Measurements from ENCODE around the gene CACNB2.

Gene CACNB2

DNA sequence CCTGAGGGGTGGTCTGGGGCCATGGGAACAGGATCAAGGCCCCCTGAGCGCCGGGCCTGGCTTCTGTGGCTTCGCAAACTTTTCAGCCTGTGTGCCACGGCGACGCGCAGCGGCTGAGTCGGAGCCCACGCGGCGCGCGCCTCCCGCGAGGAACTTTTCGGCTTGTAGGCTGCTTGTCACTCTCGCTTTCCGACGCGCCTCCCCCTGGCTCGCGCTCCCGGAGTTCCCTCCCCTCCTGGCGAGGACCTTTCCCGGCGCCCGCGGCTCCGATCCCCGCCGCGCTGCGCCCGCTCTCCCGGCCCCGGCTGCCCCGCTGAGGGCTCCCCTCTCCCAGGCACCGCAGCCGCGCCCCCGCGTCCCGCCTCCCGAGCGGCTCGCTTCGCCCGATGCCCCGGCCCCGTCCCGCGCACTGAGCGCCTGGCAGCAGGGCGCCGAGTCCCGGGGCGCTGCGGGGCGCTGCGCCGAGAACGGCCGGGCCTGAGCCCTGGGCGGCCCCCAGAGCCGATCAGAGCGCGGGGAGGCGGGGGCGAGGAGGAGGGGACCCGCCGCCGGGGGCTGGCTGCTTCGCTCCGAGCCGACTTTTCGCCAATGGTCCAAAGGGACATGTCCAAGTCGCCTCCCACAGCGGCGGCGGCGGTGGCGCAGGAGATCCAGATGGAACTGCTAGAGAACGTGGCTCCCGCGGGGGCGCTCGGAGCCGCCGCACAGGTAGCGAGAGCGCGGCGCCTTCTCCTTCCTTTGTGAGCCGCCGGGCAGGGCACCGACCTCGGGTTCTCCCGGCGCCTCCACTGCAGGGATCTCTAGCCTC lies at the start of gene CACNB2:
Gene CACNB2 (plus strand): TSS at position 276 of the 808 bp plus-strand sequence.
- no peak within 1 kb of the TSS for H3K27ac ChIP-seq
- H3K4me1 ChIP-seq (ENCODE audit: control insufficient read depth in 1 of 2, insufficient read depth in 1 of 2, low read depth in 1 of 2, low read length in 1 of 2), result peaks cover 18 to 20% of the 10 kb centered on the region in 2 experiments
- no peaks in the 10 kb centered on the region for H3K9me3 ChIP-seq
- H3K27me3 ChIP-seq, result peaks cover 91% of the 10 kb centered on the region
- no peak for TF ChIP-seq CTCF (IDR thresholded peaks at IDR 0.05)
- no peaks in the 10 kb centered on the region for H3K36me3 ChIP-seq
- peak within 1 kb of the TSS; percentile 25 to 31 for H3K4me3 ChIP-seq (ENCODE audit: low read depth in 1 of 2, low read length in 1 of 2)

DNA sequence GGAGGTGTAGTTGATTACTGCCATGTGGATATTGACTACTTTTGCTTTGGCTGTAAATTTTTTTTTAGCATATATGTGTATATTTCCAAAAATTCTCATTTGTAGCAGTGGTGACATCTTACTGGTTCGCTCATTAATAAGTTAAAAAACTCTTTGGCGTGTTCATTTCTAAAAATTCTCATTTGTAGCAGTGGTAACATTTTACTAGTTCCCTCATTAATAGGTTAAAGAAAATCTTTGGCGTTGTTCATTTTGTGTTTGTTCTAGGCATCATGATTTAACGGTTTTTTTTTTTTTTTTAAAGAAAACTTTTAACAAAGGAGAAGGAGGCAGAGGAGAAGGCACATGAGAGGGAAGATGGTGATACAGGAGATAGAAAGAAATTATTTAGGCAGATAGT lies 45.9 kb upstream of the CACNB2 start:
- no peak for TF ChIP-seq CTCF (IDR thresholded peaks at IDR 0.05)
- H3K36me3 ChIP-seq, result no peaks in the 10 kb centered on the region
- H3K27me3 ChIP-seq, result peaks cover under 1% of the 10 kb centered on the region
- H3K4me1 ChIP-seq (ENCODE audit: control insufficient read depth in 1 of 2, insufficient read depth in 1 of 2, low read depth in 1 of 2, low read length in 1 of 2), result no peaks in the 10 kb centered on the region
- no peak overlapping the region for H3K27ac ChIP-seq
- no peaks in the 10 kb centered on the region for H3K9me3 ChIP-seq
- no peak overlapping the region for H3K4me3 ChIP-seq (ENCODE audit: low read depth in 1 of 2, low read length in 1 of 2)

DNA sequence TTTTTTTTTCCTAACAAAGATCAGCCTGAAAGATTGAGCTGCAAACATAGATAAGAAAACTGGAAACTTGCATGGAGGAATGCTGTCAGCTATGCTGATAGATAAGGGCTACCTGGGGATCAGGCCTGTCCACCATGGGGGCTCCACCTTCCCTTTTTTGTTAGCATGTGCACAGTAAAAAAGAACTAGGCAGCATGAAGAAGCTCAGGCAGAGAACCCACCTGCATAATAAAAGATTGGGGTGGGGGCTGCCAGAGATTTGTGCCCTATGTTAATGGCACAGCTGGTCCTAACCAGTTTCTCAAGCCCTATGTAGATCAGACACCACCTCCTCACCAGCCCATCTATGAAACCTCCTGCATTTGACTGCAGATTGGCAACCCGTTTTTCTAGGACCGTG lies 45.4 kb upstream of the CACNB2 start:
- H3K27me3 ChIP-seq, result peaks cover 4% of the 10 kb centered on the region
- peaks cover 0 to under 1% of the 10 kb centered on the region in 2 experiments for H3K4me1 ChIP-seq (ENCODE audit: control insufficient read depth in 1 of 2, insufficient read depth in 1 of 2, low read depth in 1 of 2, low read length in 1 of 2)
- no peak for TF ChIP-seq CTCF (IDR thresholded peaks at IDR 0.05)
- H3K4me3 ChIP-seq (ENCODE audit: low read depth in 1 of 2, low read length in 1 of 2), result no peak overlapping the region
- H3K9me3 ChIP-seq, result no peaks in the 10 kb centered on the region
- H3K36me3 ChIP-seq, result no peaks in the 10 kb centered on the region
- H3K27ac ChIP-seq, result no peak overlapping the region

- Histone ChIP-seq H3K4me1 (ENCODE audit: control insufficient read depth in 1 of 2, insufficient read depth in 1 of 2, low read depth in 1 of 2, low read length in 1 of 2) (peaks cover 10 to 12% of the 10 kb centered on the region in 2 experiments), H3K27ac (no peak overlapping the region), H3K27me3 (peaks cover 9% of the 10 kb centered on the region), H3K36me3 (no peaks in the 10 kb centered on the region), H3K9me3 (no peaks in the 10 kb centered on the region), H3K4me3 (ENCODE audit: low read depth in 1 of 2, low read length in 1 of 2) (no peak overlapping the region)
- TF ChIP-seq CTCF (IDR thresholded peaks at IDR 0.05), result no peak
Observed at GRCh38 chr10:18097524-18097923, 42.7 kb upstream of the CACNB2 start.

- TF ChIP-seq CTCF (IDR thresholded peaks at IDR 0.05), result no peak
- H3K27me3 ChIP-seq, result peaks cover 14% of the 10 kb centered on the region
- H3K36me3 ChIP-seq, result no peaks in the 10 kb centered on the region
- H3K9me3 ChIP-seq, result no peaks in the 10 kb centered on the region
- peaks cover 10 to 12% of the 10 kb centered on the region in 2 experiments for H3K4me1 ChIP-seq (ENCODE audit: control insufficient read depth in 1 of 2, insufficient read depth in 1 of 2, low read depth in 1 of 2, low read length in 1 of 2)
- H3K27ac ChIP-seq, result no peak overlapping the region
- H3K4me3 ChIP-seq (ENCODE audit: low read depth in 1 of 2, low read length in 1 of 2), result no peak overlapping the region
Observed at GRCh38 chr10:18098201-18098600, 42.0 kb upstream of the CACNB2 start.
